Kidney epithelial cell (primary cell): ENCODE measurements around the gene KCNK13. TPM values are rescaled to one million over a fixed set of nuclear protein-coding genes. Genes with fewer than 3 reads are reported as not detected.
A peak's percentile ranks its signal among the peaks of the same experiment; 100 is the strongest.
"Not testable (repeated sequence)": the region's sequence is repeated elsewhere in the genome, so short reads cannot be mapped to it uniquely, and the experiment has no call there.

Experiments
- DNase-seq: peaks from one replicate; pipeline ENCODE4 v3.0.0-alpha.2; 2010; ENCODE audit warnings: low read depth
- H3K27me3 ChIP-seq: 2 replicates; pipeline ENCODE4 v1.6.0; 2011; ENCODE audit warnings: low read length; ENCODE audit not compliant: control insufficient read depth, insufficient read depth
- H3K36me3 ChIP-seq: 2 replicates; pipeline ENCODE4 v1.5.1; 2011; ENCODE audit warnings: low read length; ENCODE audit not compliant: control insufficient read depth, insufficient read depth
- H3K4me3 ChIP-seq: 2 replicates; pipeline ENCODE4 v1.5.1; 2011; ENCODE audit warnings: low read depth, mild to moderate bottlenecking, control low read depth, low read length
- total RNA-seq: library from RNA; depleted of rRNA; stranded (reverse); fragments of >200 nt; gene quantifications from 2 replicates; pipeline ENCODE4 v1.2.3, GENCODE V29; 2015
- TF ChIP-seq, protein P1 (sequence below): IDR thresholded peaks from 2 replicates; pipeline ENCODE4 v1.5.1; 2011; ENCODE audit warnings: mild to moderate bottlenecking, moderate library complexity, low read length, control low read depth, inconsistent platforms; ENCODE audit not compliant: insufficient read depth, poor library complexity, severe bottlenecking

Gene KCNK13
- total RNA-seq, 1 donor from 2014 or later = 0.13 TPM

DNA sequence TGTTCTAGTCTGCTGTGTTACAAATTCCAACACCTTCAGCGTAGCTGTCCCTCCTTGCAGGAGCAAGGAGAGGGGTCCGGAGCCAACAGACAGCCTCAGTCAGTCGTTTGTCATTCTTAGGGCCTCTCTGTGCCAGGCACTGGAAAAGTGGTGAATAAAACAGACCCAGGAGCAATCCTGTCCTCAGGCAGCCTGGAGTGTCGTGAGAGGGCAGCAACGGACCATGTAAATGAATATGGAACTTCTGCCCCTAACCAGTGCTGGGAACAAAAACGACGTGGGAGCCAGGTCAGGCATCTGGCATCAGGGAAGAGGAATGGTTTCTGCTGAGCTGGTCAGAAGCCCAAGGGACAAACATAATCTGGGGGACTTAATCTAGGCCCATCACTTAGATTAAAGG is 129.8 kb downstream of the KCNK13 start:
- no peaks in the 10 kb centered on the region for H3K27me3 ChIP-seq
- DNase-seq = no peak
- TF ChIP-seq, protein P1, sequence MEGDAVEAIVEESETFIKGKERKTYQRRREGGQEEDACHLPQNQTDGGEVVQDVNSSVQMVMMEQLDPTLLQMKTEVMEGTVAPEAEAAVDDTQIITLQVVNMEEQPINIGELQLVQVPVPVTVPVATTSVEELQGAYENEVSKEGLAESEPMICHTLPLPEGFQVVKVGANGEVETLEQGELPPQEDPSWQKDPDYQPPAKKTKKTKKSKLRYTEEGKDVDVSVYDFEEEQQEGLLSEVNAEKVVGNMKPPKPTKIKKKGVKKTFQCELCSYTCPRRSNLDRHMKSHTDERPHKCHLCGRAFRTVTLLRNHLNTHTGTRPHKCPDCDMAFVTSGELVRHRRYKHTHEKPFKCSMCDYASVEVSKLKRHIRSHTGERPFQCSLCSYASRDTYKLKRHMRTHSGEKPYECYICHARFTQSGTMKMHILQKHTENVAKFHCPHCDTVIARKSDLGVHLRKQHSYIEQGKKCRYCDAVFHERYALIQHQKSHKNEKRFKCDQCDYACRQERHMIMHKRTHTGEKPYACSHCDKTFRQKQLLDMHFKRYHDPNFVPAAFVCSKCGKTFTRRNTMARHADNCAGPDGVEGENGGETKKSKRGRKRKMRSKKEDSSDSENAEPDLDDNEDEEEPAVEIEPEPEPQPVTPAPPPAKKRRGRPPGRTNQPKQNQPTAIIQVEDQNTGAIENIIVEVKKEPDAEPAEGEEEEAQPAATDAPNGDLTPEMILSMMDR = no peak
- no peaks in the 10 kb centered on the region for H3K36me3 ChIP-seq
- no peak overlapping the region for H3K4me3 ChIP-seq

DNA sequence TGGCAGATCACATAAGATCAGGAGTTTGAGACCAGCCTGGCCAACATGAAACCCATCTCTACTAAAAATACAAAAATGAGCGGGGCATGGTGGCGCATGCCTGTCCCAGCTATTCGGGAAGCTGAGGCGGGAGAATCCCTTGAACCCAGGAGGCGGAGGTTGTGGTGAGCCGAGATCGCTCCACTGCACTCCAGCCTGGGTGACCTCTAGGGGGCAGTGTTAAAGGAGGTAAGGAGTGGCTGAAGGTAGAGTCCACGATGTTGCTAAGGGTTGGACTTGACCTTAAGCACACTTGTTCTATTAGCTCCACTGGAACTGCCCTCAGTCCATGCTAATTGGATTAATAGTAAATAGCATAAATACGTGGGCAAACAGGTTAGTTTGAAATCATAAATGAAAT is 132.1 kb downstream of the KCNK13 start:
- Histone ChIP-seq H3K36me3 (no peaks in the 10 kb centered on the region), H3K27me3 (no peaks in the 10 kb centered on the region), H3K4me3 (no peak overlapping the region)
- DNase-seq = no peak
- TF ChIP-seq, protein P1 = peak; percentile 35

DNA sequence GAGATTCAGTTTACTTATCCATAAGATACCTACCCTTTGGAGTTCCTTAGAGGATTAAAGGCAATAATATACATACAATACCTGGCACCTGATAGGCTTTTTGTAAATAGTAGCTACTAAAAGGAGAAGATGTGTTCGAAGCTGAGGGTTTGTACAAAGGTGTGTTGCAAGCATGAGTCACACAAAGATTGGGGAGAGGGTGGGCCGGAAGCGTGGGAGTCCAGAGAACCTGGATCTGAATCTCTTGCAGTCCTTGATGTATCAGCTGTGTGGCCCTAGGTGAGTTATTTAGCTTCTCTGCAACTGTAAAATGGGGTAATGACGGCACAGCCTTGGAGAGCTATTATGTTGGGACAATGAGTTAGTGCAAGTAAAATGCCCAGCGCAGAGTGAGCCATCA is 132.9 kb downstream of the KCNK13 start:
- H3K27me3 ChIP-seq = no peaks in the 10 kb centered on the region
- no peaks in the 10 kb centered on the region for H3K36me3 ChIP-seq
- TF ChIP-seq, protein P1 = no peak
- H3K4me3 ChIP-seq = no peak overlapping the region
- DNase-seq = no peak

DNA sequence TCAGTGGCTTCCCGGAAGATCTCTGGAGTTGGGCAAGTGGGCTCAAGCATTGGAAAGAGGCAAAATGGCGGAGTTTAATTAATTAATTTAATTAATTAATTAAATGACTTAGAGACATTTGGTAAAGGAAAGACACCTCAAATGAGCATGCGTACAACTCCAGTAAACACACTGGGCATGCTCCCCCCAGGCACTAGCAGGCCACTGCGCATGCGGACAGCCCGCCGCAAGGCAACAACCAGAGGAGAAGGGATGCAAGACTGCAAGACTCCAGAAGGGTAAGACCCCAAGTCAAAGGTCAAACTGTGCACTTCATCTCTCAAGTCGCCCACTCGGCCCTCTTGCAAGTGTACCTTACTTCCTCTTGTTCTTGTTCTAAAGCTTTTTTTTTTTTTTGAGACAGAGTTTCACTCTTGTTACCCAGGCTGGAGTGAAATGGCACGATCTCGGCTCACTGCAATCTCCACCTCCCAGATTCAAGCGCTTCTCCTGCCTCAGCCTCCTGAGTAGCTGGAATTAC is 136.8 kb downstream of the KCNK13 start:
- TF ChIP-seq, protein P1 = no peak
- Histone ChIP-seq H3K27me3 (no peaks in the 10 kb centered on the region), H3K36me3 (no peaks in the 10 kb centered on the region), H3K4me3 (no peak overlapping the region)
- DNase-seq = no peak

DNA sequence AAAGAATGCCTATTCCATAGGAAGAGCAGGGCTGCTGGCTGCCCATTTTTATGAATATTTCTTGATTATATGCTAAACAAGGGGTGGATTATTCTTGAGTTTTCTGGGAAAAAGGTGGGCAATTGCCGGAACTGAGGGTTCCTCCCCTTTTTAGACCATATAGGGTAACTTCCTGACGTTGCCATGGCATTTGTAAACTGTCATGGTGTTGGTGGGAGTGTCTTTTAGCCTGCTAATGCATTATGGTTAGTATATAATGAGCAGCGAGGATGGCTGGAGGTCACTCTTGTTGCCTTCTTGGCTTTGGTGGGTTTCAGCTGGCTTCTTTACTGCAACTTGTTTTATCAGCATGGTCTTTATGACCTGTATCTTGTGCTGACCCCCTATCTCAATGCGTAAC is 138.8 kb downstream of the KCNK13 start:
- DNase-seq = not testable (repeated sequence)

DNA sequence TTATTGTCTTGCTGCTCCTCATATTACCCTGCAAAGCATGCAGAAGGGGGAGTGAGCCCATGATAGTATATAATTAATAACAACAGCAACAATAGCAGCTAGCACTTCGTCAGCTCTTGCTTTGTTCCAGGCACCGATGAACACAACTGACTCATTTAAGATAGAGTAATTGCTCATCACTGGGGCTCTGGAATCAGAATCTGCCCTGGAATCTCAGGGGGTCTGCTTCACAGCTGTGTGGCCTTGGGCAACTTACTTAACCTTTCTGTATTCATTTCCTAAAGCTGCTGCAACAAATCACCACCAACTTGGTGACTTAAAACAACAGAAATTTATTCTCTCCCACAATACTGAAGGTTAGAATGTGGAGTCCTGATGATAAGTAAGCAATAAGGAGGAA is 139.6 kb downstream of the KCNK13 start:
- TF ChIP-seq, protein P1 = no peak
- H3K4me3 ChIP-seq = no peak overlapping the region
- DNase-seq = no peak
- H3K27me3 ChIP-seq = no peaks in the 10 kb centered on the region
- H3K36me3 ChIP-seq = no peaks in the 10 kb centered on the region

More for the DNA sequence above, 138.8 kb downstream of the KCNK13 start:
- H3K4me3 ChIP-seq, H3K36me3 ChIP-seq, H3K27me3 ChIP-seq: not testable (repeated sequence)
